GM12878 (cell line): ENCODE measurements around the gene OVOL3. TPM values are rescaled to one million over a fixed set of nuclear protein-coding genes. Genes with fewer than 3 reads are reported as not detected.

Experiments
- CBFB ChIP-seq: IDR thresholded peaks from 2 replicates; pipeline ENCODE4 v1.6.1; 2016; ENCODE audit warnings: antibody characterized with exemption, low read depth
- DPF2 ChIP-seq: fragments of 450-650 bp; IDR thresholded peaks from 2 replicates; pipeline ENCODE4 v1.6.1; 2017; ENCODE audit warnings: mild to moderate bottlenecking
- ESRRA ChIP-seq: IDR thresholded peaks from 2 replicates; pipeline ENCODE4 v1.6.1; 2012; ENCODE audit warnings: mild to moderate bottlenecking, low read length, improper control_type of control experiment
- ETV6 ChIP-seq, 2 experiments: fragments of 450-650 bp in 1 of 2; IDR thresholded peaks in 1 of 2; conservative IDR thresholded peaks in 1 of 2; 2 replicates each; pipeline ENCODE4 v1.6.1; 2014; ENCODE audit warnings: antibody characterized with exemption in 1 of 2, borderline replicate concordance in 1 of 2, low read depth in 1 of 2, mild to moderate bottlenecking in 1 of 2, moderate library complexity in 1 of 2
- GABPA ChIP-seq: IDR thresholded peaks from 2 replicates; pipeline ENCODE4 v1.6.1; 2014; ENCODE audit warnings: antibody characterized with exemption, low read depth, mild to moderate bottlenecking, inconsistent platforms
- GATAD2B ChIP-seq: fragments of 450-650 bp; conservative IDR thresholded peaks from 2 replicates; pipeline ENCODE4 v1.6.1; 2017; ENCODE audit warnings: low read depth, mild to moderate bottlenecking, moderate library complexity
- HDAC6 ChIP-seq: fragments of 200-600 bp; sonication (generic); IDR thresholded peaks from one replicate; pipeline ENCODE4 v1.8.0; 2017; ENCODE audit warnings: antibody characterized with exemption; ENCODE audit not compliant: unreplicated experiment
- JUNB ChIP-seq: IDR thresholded peaks from 2 replicates; pipeline ENCODE4 v1.6.1; 2016; ENCODE audit warnings: antibody characterized with exemption, mild to moderate bottlenecking
- MEF2B ChIP-seq: fragments of 450-650 bp; IDR thresholded peaks from 2 replicates; pipeline ENCODE4 v1.6.1; 2018; ENCODE audit warnings: mild to moderate bottlenecking, moderate library complexity; ENCODE audit not compliant: partially characterized antibody, poor library complexity, severe bottlenecking
- NFXL1 ChIP-seq: fragments of 450-650 bp; IDR thresholded peaks from 2 replicates; pipeline ENCODE4 v1.6.1; 2017; ENCODE audit warnings: antibody characterized with exemption, mild to moderate bottlenecking, borderline replicate concordance
- NR2F1 ChIP-seq: fragments of 450-650 bp; conservative IDR thresholded peaks from 2 replicates; pipeline ENCODE4 v1.6.1; 2017; ENCODE audit warnings: mild to moderate bottlenecking
- POLR2AphosphoS5 ChIP-seq: IDR thresholded peaks from 2 replicates; pipeline ENCODE4 v1.6.1; 2011; ENCODE audit warnings: mild to moderate bottlenecking, low read length, inconsistent platforms
- RB1 ChIP-seq: fragments of 450-650 bp; formaldehyde crosslinking; IDR thresholded peaks from 2 replicates; pipeline ENCODE4 v1.6.1; 2017; ENCODE audit warnings: mild to moderate bottlenecking, borderline replicate concordance
- SIN3A ChIP-seq: IDR thresholded peaks from 2 replicates; pipeline ENCODE4 v1.6.1; 2012; ENCODE audit warnings: low read depth, low read length, improper control_type of control experiment
- SMAD5 ChIP-seq: IDR thresholded peaks from 2 replicates; pipeline ENCODE4 v1.6.1; 2016; ENCODE audit warnings: antibody characterized with exemption, low read depth
- SMARCA5 ChIP-seq: fragments of 450-650 bp; IDR thresholded peaks from 2 replicates; pipeline ENCODE4 v1.6.1; 2017; ENCODE audit warnings: mild to moderate bottlenecking
- SP1 ChIP-seq: IDR thresholded peaks from one replicate; pipeline ENCODE4 v1.6.1; 2011; ENCODE audit warnings: low read depth, low read length
- SREBF1 ChIP-seq: IDR thresholded peaks from 2 replicates; pipeline ENCODE4 v1.6.1; 2012; ENCODE audit warnings: mild to moderate bottlenecking, low read length
- TCF12 ChIP-seq: IDR thresholded peaks from 2 replicates; pipeline ENCODE4 v1.6.1; 2011; ENCODE audit warnings: low read depth, mild to moderate bottlenecking, low read length
- TCF3 ChIP-seq: IDR thresholded peaks from 2 replicates; pipeline ENCODE4 v1.6.1; 2012; ENCODE audit warnings: low read depth, mild to moderate bottlenecking, low read length, borderline replicate concordance; ENCODE audit not compliant: insufficient read depth
- ZNF217 ChIP-seq: fragments of 450-650 bp; IDR thresholded peaks from 2 replicates; pipeline ENCODE4 v1.6.1; 2017; ENCODE audit warnings: antibody characterized with exemption, mild to moderate bottlenecking
- polyA plus RNA-seq, 11 experiments: library from polyadenylated mRNA; depleted of rRNA in 4 of 11; unstranded in 6 of 11; stranded (reverse) in 5 of 11; fragments of >200 nt; fragmentation: Nextera tagmentation in 4 of 11; fragmentation: Illumina TruSeq in 1 of 11; extraction: Ambion mirVana in 4 of 11; extraction: Trizol in 1 of 11; gene quantifications; 1 replicate in 1 of 11; 2 replicates in 10 of 11; pipeline versions ENCODE4 v1.2.1 to v1.2.3, GENCODE V29; 2011 to 2016; ENCODE audit warnings: inconsistent platforms in 2 of 11, missing spikeins in 2 of 11, low read depth in 1 of 11
- total RNA-seq, 4 experiments: library from RNA; depleted of rRNA in 3 of 4; stranded (reverse); fragments of >200 nt in 3 of 4; fragmentation: Illumina TruSeq in 1 of 4; extraction: Trizol in 1 of 4; gene quantifications; 2 replicates each; pipeline versions ENCODE4 v1.2.1 to v1.2.3, GENCODE V29; 2013 to 2021
- TF ChIP-seq, protein P1 (sequence below): fragments of 450-650 bp; IDR thresholded peaks from 2 replicates; pipeline ENCODE4 v1.6.1; 2017; ENCODE audit warnings: mild to moderate bottlenecking, moderate library complexity
- TF ChIP-seq, protein P2 (sequence below): fragments of 450-650 bp; IDR thresholded peaks from 2 replicates; pipeline ENCODE4 v1.6.1; 2016; ENCODE audit warnings: mild to moderate bottlenecking, moderate library complexity, borderline replicate concordance
- TF ChIP-seq, protein P3 (sequence below): IDR thresholded peaks from 2 replicates; pipeline ENCODE4 v1.6.1; 2012; ENCODE audit warnings: low read depth, low read length, improper control_type of control experiment

OVOL3 gene
- total and polyA plus RNA-seq, 10 of the 15 experiments (the other 5 are each of a cell fraction or from before 2014, with no cell fraction given): 0.43 TPM; not detected in 9

DNA sequence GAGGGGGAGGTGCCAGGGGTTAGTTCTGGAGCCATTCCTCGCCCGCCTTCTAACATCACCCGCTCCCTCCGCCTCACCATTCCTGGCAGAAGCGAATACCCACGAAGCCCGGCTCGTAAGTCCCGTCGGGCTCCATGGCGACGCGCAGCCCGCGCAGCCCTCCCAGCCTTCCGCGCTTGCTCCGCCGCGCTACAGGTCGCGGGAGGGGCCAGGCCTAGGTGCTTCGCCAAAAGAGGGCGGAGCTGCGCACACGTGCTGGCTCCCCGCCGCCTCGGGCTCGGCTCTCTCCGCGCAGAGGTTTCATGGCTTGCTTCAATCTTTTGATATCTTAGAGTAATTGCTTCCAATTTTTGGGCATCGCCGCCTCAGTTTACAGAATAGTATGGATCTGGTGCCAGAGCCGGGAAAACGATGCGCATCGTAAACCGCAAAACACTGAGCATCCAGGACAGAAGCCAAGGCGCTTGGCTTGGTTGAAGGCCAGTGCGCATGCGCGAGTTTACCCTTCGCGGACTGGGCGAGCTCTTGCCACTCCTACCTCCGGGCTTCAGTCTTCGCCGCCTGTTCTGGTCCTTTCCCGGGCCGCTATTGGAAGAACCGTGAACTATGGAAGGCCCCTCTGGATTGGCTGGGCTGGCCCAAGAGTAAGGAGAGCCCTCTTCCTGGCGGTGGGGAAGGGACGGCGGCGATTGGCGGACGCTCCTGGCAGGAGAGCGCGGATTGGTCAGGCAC lies 3.9 kb downstream of the OVOL3 start, which contains the start of gene POLR2I (continued):
- TF ChIP-seq, protein P1, sequence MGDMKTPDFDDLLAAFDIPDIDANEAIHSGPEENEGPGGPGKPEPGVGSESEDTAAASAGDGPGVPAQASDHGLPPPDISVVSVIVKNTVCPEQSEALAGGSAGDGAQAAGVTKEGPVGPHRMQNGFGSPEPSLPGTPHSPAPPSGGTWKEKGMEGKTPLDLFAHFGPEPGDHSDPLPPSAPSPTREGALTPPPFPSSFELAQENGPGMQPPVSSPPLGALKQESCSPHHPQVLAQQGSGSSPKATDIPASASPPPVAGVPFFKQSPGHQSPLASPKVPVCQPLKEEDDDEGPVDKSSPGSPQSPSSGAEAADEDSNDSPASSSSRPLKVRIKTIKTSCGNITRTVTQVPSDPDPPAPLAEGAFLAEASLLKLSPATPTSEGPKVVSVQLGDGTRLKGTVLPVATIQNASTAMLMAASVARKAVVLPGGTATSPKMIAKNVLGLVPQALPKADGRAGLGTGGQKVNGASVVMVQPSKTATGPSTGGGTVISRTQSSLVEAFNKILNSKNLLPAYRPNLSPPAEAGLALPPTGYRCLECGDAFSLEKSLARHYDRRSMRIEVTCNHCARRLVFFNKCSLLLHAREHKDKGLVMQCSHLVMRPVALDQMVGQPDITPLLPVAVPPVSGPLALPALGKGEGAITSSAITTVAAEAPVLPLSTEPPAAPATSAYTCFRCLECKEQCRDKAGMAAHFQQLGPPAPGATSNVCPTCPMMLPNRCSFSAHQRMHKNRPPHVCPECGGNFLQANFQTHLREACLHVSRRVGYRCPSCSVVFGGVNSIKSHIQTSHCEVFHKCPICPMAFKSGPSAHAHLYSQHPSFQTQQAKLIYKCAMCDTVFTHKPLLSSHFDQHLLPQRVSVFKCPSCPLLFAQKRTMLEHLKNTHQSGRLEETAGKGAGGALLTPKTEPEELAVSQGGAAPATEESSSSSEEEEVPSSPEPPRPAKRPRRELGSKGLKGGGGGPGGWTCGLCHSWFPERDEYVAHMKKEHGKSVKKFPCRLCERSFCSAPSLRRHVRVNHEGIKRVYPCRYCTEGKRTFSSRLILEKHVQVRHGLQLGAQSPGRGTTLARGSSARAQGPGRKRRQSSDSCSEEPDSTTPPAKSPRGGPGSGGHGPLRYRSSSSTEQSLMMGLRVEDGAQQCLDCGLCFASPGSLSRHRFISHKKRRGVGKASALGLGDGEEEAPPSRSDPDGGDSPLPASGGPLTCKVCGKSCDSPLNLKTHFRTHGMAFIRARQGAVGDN: peak; percentile 91
- TF ChIP-seq ETV6 (conservative IDR thresholded peaks at IDR 0.05 in 1 of 2, IDR thresholded peaks at IDR 0.05 in 1 of 2; ENCODE audit: borderline replicate concordance in 1 of 2, low read depth in 1 of 2) (no peak), DPF2 (no peak), NR2F1 (0 out of 2 replicates have a peak, but pooled peaks have one; percentile 9), GATAD2B (0 out of 2 replicates have a peak, but pooled peaks have one; percentile 17), RB1 (peak; percentile 66; the same call in 1 of the 2 replicates), TCF3 (no peak), GABPA (no peak), NFXL1 (no peak), MEF2B (peak; percentile 49), HDAC6 (no peak), SREBF1 (no peak), TCF12 (peak; percentile 66; the same call in 1 of the 2 replicates), SMAD5 (0 out of 2 replicates have a peak, but pooled peaks have one; percentile 43), SMARCA5 (peak; percentile 75), POLR2AphosphoS5 (peak; percentile 52), CBFB (peak; percentile 93), JUNB (no peak), ZNF217 (no peak), ESRRA (no peak; the same call in 1 of the 2 replicates), SIN3A (peak; percentile 95), SP1 (peak; percentile 96)
- TF ChIP-seq, protein P2, sequence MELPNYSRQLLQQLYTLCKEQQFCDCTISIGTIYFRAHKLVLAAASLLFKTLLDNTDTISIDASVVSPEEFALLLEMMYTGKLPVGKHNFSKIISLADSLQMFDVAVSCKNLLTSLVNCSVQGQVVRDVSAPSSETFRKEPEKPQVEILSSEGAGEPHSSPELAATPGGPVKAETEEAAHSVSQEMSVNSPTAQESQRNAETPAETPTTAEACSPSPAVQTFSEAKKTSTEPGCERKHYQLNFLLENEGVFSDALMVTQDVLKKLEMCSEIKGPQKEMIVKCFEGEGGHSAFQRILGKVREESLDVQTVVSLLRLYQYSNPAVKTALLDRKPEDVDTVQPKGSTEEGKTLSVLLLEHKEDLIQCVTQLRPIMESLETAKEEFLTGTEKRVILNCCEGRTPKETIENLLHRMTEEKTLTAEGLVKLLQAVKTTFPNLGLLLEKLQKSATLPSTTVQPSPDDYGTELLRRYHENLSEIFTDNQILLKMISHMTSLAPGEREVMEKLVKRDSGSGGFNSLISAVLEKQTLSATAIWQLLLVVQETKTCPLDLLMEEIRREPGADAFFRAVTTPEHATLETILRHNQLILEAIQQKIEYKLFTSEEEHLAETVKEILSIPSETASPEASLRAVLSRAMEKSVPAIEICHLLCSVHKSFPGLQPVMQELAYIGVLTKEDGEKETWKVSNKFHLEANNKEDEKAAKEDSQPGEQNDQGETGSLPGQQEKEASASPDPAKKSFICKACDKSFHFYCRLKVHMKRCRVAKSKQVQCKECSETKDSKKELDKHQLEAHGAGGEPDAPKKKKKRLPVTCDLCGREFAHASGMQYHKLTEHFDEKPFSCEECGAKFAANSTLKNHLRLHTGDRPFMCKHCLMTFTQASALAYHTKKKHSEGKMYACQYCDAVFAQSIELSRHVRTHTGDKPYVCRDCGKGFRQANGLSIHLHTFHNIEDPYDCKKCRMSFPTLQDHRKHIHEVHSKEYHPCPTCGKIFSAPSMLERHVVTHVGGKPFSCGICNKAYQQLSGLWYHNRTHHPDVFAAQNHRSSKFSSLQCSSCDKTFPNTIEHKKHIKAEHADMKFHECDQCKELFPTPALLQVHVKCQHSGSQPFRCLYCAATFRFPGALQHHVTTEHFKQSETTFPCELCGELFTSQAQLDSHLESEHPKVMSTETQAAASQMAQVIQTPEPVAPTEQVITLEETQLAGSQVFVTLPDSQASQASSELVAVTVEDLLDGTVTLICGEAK: peak; percentile 35; the same call in 1 of the 2 replicates
- TF ChIP-seq, protein P3, sequence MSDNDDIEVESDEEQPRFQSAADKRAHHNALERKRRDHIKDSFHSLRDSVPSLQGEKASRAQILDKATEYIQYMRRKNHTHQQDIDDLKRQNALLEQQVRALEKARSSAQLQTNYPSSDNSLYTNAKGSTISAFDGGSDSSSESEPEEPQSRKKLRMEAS: peak; percentile 100
